Measurements from ENCODE around the gene DENR. TPM values are rescaled to one million over a fixed set of nuclear protein-coding genes. Genes with fewer than 3 reads are reported as not detected.

Gene DENR
- polyA plus RNA-seq, 1 donor (not counting 4 experiments of a cell fraction or from before 2014, with no cell fraction given), result 59.8 TPM

GRCh38 chr12:122724641-122725243 lies 27.9 kb upstream of the DENR start:
- no peaks in the 10 kb centered on the region for H3K36me3 ChIP-seq (ENCODE audit: control insufficient read depth in 2 of 2, extremely low read depth in 1 of 2, insufficient read depth in 2 of 2, low read length in 2 of 2)
- H3K9ac ChIP-seq (ENCODE audit: control insufficient read depth, extremely low read depth, insufficient read depth, low read length), result no peak overlapping the region
- H3K4me1 ChIP-seq (ENCODE audit: control insufficient read depth, extremely low read depth, insufficient read depth, low read length), result peaks cover 43% of the 10 kb centered on the region
- H4K20me1 ChIP-seq (ENCODE audit: control insufficient read depth, extremely low read depth, insufficient read depth, low read length), result no peaks in the 10 kb centered on the region
- no peaks in the 10 kb centered on the region for H3K9me3 ChIP-seq (ENCODE audit: control insufficient read depth, low read depth, low read length)
- no peaks in the 10 kb centered on the region for H3K9me1 ChIP-seq (ENCODE audit: control insufficient read depth, extremely low read depth, insufficient read depth, low read length)
- FAIRE-seq (no peak), DNase-seq (ENCODE audit: low read depth, low spot score) (no peak)
- no peak overlapping the region for H2AFZ ChIP-seq (ENCODE audit: control insufficient read depth, low read length)
- H3K4me3 ChIP-seq (ENCODE audit: control insufficient read depth in 2 of 3, extremely low read depth in 1 of 3, insufficient read depth in 2 of 3, low read depth in 1 of 3, low read length in 3 of 3), result no peak overlapping the region
- H3K79me2 ChIP-seq (ENCODE audit: control insufficient read depth, insufficient read depth, low read length), result no peaks in the 10 kb centered on the region
- no peaks in the 10 kb centered on the region for H3K27me3 ChIP-seq (ENCODE audit: control insufficient read depth, extremely low read depth, insufficient read depth, low read length)
- dilution Hi-C loops (cut with MboI; ENCODE audit: extremely low pct_ligation_motif_present, low sequenced_read_pairs), result no loop called here
- TF ChIP-seq EZH2 (IDR thresholded peaks at IDR 0.05; ENCODE audit: low read length), result no peak
- no peak for TF ChIP-seq CTCF (optimal IDR thresholded peaks at IDR 0.05 in 1 of 3, IDR thresholded peaks at IDR 0.05 in 1 of 3, conservative IDR thresholded peaks at IDR 0.05 in 1 of 3; ENCODE audit: extremely low read depth in 1 of 3, insufficient read depth in 2 of 3, low read length in 3 of 3)
- peak overlapping the region; percentile 83 for H3K27ac ChIP-seq (ENCODE audit: control insufficient read depth, insufficient read depth, low read length)
- H3K4me2 ChIP-seq (ENCODE audit: control insufficient read depth, extremely low read depth, insufficient read depth, low read depth, low read length), result no peak overlapping the region

GRCh38 chr12:122725452-122726079 lies 27.1 kb upstream of the DENR start:
- DNase-seq (ENCODE audit: low read depth, low spot score) (no peak), FAIRE-seq (no peak)
- dilution Hi-C loops (cut with MboI; ENCODE audit: extremely low pct_ligation_motif_present, low sequenced_read_pairs), result no loop called here
- TF ChIP-seq CTCF (optimal IDR thresholded peaks at IDR 0.05 in 1 of 3, IDR thresholded peaks at IDR 0.05 in 1 of 3, conservative IDR thresholded peaks at IDR 0.05 in 1 of 3; ENCODE audit: extremely low read depth in 1 of 3, insufficient read depth in 2 of 3, low read length in 3 of 3) (no peak), EZH2 (IDR thresholded peaks at IDR 0.05; ENCODE audit: low read length) (no peak)
- Histone ChIP-seq H3K36me3 (ENCODE audit: control insufficient read depth in 2 of 2, extremely low read depth in 1 of 2, insufficient read depth in 2 of 2, low read length in 2 of 2) (no peaks in the 10 kb centered on the region), H3K4me3 (ENCODE audit: control insufficient read depth in 2 of 3, extremely low read depth in 1 of 3, insufficient read depth in 2 of 3, low read depth in 1 of 3, low read length in 3 of 3) (no peak overlapping the region), H4K20me1 (ENCODE audit: control insufficient read depth, extremely low read depth, insufficient read depth, low read length) (no peaks in the 10 kb centered on the region), H3K9me3 (ENCODE audit: control insufficient read depth, low read depth, low read length) (no peaks in the 10 kb centered on the region), H3K4me2 (ENCODE audit: control insufficient read depth, extremely low read depth, insufficient read depth, low read depth, low read length) (peak overlapping the region; percentile 76), H3K9me1 (ENCODE audit: control insufficient read depth, extremely low read depth, insufficient read depth, low read length) (no peaks in the 10 kb centered on the region), H3K9ac (ENCODE audit: control insufficient read depth, extremely low read depth, insufficient read depth, low read length) (peak overlapping the region; percentile 65), H3K79me2 (ENCODE audit: control insufficient read depth, insufficient read depth, low read length) (no peaks in the 10 kb centered on the region), H2AFZ (ENCODE audit: control insufficient read depth, low read length) (peak overlapping the region; percentile 38), H3K27me3 (ENCODE audit: control insufficient read depth, extremely low read depth, insufficient read depth, low read length) (no peaks in the 10 kb centered on the region), H3K27ac (ENCODE audit: control insufficient read depth, insufficient read depth, low read length) (peak overlapping the region; percentile 83), H3K4me1 (ENCODE audit: control insufficient read depth, extremely low read depth, insufficient read depth, low read length) (peaks cover 37% of the 10 kb centered on the region)
